ENCODE results near the gene MYLK. TPM values are rescaled to one million over a fixed set of nuclear protein-coding genes. Genes with fewer than 3 reads are reported as not detected.

The MYLK gene
- total RNA-seq, 1 donor from 2014 or later: 24.3 TPM

DNA sequence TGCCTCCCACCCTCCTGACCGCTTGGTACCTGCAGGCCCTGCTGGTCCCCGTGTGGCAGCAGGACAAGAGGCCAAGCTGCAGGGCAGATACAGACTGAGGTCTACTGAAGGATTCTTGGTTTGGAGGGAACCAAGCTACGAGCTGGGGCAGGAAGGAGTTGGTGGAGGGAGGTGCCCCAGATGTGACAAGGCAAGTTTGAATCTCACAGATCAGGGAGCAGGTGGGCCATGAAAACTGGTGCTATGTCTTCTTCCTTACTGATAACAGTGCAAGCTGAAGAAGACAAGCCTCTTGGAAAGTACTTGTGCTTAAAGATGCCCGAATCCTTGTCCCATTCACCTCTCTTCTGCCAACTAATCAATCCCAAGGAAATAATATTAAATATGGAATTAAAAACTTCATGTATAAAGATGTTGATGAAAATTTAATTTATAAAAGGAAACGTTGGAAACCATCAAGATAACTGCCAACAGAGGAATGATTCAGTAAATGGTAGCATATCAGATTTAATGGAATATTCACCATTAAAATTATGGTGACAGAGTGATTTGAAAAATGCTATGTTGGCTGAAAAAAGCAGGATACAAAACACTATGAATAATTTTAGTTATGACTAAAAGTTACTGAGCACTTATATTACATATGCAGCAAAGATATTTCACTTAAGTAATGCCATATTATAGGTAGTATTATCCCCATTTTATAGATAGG is 107.9 kb downstream of the MYLK start:
- H3K9me3 Mint-ChIP-seq (ENCODE audit: unreplicated experiment): no peaks in the 10 kb centered on the region
- H3K27me3 Mint-ChIP-seq (ENCODE audit: unreplicated experiment): no peaks in the 10 kb centered on the region
- H3K4me3 Mint-ChIP-seq (ENCODE audit: unreplicated experiment): no peak overlapping the region
- no peaks in the 10 kb centered on the region for H3K36me3 Mint-ChIP-seq (ENCODE audit: unreplicated experiment)
- H3K27ac Mint-ChIP-seq (ENCODE audit: unreplicated experiment): no peak overlapping the region
- TF ChIP-seq, protein P1, sequence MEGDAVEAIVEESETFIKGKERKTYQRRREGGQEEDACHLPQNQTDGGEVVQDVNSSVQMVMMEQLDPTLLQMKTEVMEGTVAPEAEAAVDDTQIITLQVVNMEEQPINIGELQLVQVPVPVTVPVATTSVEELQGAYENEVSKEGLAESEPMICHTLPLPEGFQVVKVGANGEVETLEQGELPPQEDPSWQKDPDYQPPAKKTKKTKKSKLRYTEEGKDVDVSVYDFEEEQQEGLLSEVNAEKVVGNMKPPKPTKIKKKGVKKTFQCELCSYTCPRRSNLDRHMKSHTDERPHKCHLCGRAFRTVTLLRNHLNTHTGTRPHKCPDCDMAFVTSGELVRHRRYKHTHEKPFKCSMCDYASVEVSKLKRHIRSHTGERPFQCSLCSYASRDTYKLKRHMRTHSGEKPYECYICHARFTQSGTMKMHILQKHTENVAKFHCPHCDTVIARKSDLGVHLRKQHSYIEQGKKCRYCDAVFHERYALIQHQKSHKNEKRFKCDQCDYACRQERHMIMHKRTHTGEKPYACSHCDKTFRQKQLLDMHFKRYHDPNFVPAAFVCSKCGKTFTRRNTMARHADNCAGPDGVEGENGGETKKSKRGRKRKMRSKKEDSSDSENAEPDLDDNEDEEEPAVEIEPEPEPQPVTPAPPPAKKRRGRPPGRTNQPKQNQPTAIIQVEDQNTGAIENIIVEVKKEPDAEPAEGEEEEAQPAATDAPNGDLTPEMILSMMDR (IDR thresholded peaks at IDR 0.05): no peak
- no peak for DNase-seq (ENCODE audit: extremely low spot score, unreplicated experiment)
- peaks cover 15% of the 10 kb centered on the region for H3K4me1 Mint-ChIP-seq (ENCODE audit: unreplicated experiment)

DNA sequence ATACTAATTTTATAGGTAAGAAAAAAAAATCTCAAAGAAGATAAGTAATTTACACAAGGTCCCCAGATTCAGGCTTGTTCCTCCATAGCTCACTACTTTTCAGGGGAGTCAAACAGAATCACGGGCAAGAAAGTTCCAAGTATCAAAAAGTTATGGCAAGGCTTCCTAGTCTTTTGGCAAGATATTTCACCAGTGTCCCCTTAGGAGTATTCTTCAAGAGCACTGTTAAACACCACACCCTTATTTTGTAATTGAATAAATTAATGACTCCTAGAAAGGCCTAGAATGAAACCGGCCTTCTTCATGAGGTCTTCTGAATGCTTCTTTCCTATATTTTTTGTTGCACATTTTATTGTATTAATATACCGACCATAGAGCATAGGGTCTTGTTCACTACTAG is 109.7 kb downstream of the MYLK start:
- Mint-ChIP-seq H3K27ac (ENCODE audit: unreplicated experiment) (no peak overlapping the region), H3K4me3 (ENCODE audit: unreplicated experiment) (no peak overlapping the region), H3K9me3 (ENCODE audit: unreplicated experiment) (no peaks in the 10 kb centered on the region), H3K36me3 (ENCODE audit: unreplicated experiment) (no peaks in the 10 kb centered on the region), H3K4me1 (ENCODE audit: unreplicated experiment) (peaks cover 10% of the 10 kb centered on the region), H3K27me3 (ENCODE audit: unreplicated experiment) (no peaks in the 10 kb centered on the region)
- DNase-seq (ENCODE audit: extremely low spot score, unreplicated experiment): no peak
- TF ChIP-seq, protein P1 (IDR thresholded peaks at IDR 0.05): no peak

DNA sequence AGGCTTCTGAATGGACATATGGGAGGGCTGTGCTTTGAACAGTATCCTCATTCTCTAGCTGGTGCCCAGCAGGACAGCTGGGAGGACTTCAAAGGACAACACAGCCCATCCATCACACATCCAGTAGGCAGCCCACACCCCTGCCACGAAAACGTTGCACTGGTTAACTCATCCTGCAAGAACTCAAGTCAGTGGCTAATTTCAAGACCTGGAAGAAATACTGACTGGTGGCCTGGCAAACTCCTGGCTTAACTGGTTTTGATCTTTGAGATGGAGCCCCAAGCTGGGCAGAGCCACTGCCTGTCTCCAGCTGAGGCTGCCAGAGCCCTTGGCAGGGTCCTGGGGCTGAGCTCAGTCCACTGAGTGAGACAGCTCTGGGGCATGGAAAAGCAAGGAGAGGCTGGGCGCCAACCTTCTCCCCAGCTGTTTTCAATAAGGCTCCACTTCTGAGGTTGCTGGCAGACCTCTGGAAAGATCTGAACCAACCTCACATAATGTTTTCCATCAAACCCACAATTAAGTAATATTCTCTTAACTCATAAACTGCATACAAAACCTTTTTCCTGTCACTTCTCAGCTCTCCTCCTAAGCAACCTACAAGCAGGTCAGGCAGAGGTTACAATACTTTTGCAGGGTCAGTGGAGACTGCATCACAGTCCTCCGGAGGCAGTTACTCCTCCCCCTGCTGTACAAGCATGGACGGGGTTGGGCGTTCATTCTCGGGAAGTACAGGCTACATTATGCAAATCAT is 110.3 kb downstream of the MYLK start:
- no peaks in the 10 kb centered on the region for H3K27me3 Mint-ChIP-seq (ENCODE audit: unreplicated experiment)
- H3K4me1 Mint-ChIP-seq (ENCODE audit: unreplicated experiment): peaks cover 10% of the 10 kb centered on the region
- H3K27ac Mint-ChIP-seq (ENCODE audit: unreplicated experiment): no peak overlapping the region
- H3K9me3 Mint-ChIP-seq (ENCODE audit: unreplicated experiment): no peaks in the 10 kb centered on the region
- H3K4me3 Mint-ChIP-seq (ENCODE audit: unreplicated experiment): no peak overlapping the region
- peak; percentile 83 for DNase-seq (ENCODE audit: extremely low spot score, unreplicated experiment)
- H3K36me3 Mint-ChIP-seq (ENCODE audit: unreplicated experiment): no peaks in the 10 kb centered on the region
- TF ChIP-seq, protein P1 (IDR thresholded peaks at IDR 0.05): no peak

- H3K36me3 Mint-ChIP-seq (ENCODE audit: unreplicated experiment): no peaks in the 10 kb centered on the region
- no peak overlapping the region for H3K4me3 Mint-ChIP-seq (ENCODE audit: unreplicated experiment)
- peak; percentile 32 for DNase-seq (ENCODE audit: extremely low spot score, unreplicated experiment)
- peaks cover 10% of the 10 kb centered on the region for H3K4me1 Mint-ChIP-seq (ENCODE audit: unreplicated experiment)
- no peak overlapping the region for H3K27ac Mint-ChIP-seq (ENCODE audit: unreplicated experiment)
- H3K27me3 Mint-ChIP-seq (ENCODE audit: unreplicated experiment): no peaks in the 10 kb centered on the region
- TF ChIP-seq, protein P1 (IDR thresholded peaks at IDR 0.05): no peak
- no peaks in the 10 kb centered on the region for H3K9me3 Mint-ChIP-seq (ENCODE audit: unreplicated experiment)
Observed at GRCh38 chr3:123769356-123769743, 114.8 kb downstream of the MYLK start.
